ENCODE measurements around the gene CSNK1G2. TPM values are rescaled to one million over a fixed set of nuclear protein-coding genes. Genes with fewer than 3 reads are reported as not detected.

Gene CSNK1G2
- total RNA-seq, 8 experiments from 2014 or later, result 25.6 to 68.4 (median 49.8) TPM

GRCh38 chr19:1953441-1954094 lies 12.6 kb downstream of the CSNK1G2 start:
- H3K27ac ChIP-seq, result no peak overlapping the region
- WGBS, 10 experiments, result 60 to 100% (median 93%) methylated on average over 1 to 6 of the region's 32 CpGs; no CpG with 5 or more reads in 7 of the 10 experiments

GRCh38 chr19:1954532-1954933 lies 13.6 kb downstream of the CSNK1G2 start:
- Histone ChIP-seq H3K4me1 (replicated peaks in 1 of 2) (no peaks in the 10 kb centered on the region), H3K4me3 (no peak overlapping the region), H3K27ac (no peak overlapping the region)
- 100% methylated on average over 3 of the region's 15 CpGs; no CpG with 5 or more reads in 8 of the 10 experiments for WGBS, 10 experiments
- in situ Hi-C loops (cut with MboI; ENCODE audit: low pct_unique_long_range_greater_than_20kb in 2 of 9, low sequenced_read_pairs in 9 of 9, unreplicated experiment in 9 of 9), result no loop called here
- ATAC-seq (replicated peaks in 6 of 8), result peak in 4 of 8 experiments; percentile 10 to 59 (median 34)

More at GRCh38 chr19:1953441-1954094, 12.6 kb downstream of the CSNK1G2 start:
- in situ Hi-C loops (cut with MboI; ENCODE audit: low pct_unique_long_range_greater_than_20kb in 2 of 9, low sequenced_read_pairs in 9 of 9, unreplicated experiment in 9 of 9), result no loop called here
- H3K4me1 ChIP-seq (replicated peaks in 1 of 2), result no peaks in the 10 kb centered on the region
- no peak overlapping the region for H3K4me3 ChIP-seq
- no peak for ATAC-seq (replicated peaks in 6 of 8)

GRCh38 chr19:1955171-1956121 lies 14.5 kb downstream of the CSNK1G2 start:
- in situ Hi-C loops (cut with MboI; ENCODE audit: low pct_unique_long_range_greater_than_20kb in 2 of 9, low sequenced_read_pairs in 9 of 9, unreplicated experiment in 9 of 9), result no loop called here
- WGBS, 10 experiments, result 81 to 88% (median 82%) methylated on average over 4 to 5 of the region's 51 CpGs; no CpG with 5 or more reads in 7 of the 10 experiments
- H3K27ac ChIP-seq, result no peak overlapping the region
- no peaks in the 10 kb centered on the region for H3K4me1 ChIP-seq (replicated peaks in 1 of 2)
- no peak overlapping the region for H3K4me3 ChIP-seq
- ATAC-seq (replicated peaks in 6 of 8), result peak in 5 of 8 experiments; percentile 5 to 28 (median 21)

- 100% methylated on average over 2 of the region's 12 CpGs; no CpG with 5 or more reads in 9 of the 10 experiments for WGBS, 10 experiments
- in situ Hi-C loops (cut with MboI; ENCODE audit: low pct_unique_long_range_greater_than_20kb in 2 of 9, low sequenced_read_pairs in 9 of 9, unreplicated experiment in 9 of 9), result no loop called here
- Histone ChIP-seq H3K27ac (no peak overlapping the region), H3K4me3 (no peak overlapping the region), H3K4me1 (replicated peaks in 1 of 2) (no peaks in the 10 kb centered on the region)
- ATAC-seq (replicated peaks in 6 of 8), result no peak
Measured at GRCh38 chr19:1956122-1956494, 15.1 kb downstream of the CSNK1G2 start.

- ATAC-seq (replicated peaks in 6 of 8), result no peak
- WGBS, 10 experiments, result 60 to 100% (median 87%) methylated on average over 1 to 3 of the region's 28 CpGs; no CpG with 5 or more reads in 7 of the 10 experiments
- Histone ChIP-seq H3K4me1 (replicated peaks in 1 of 2) (no peaks in the 10 kb centered on the region), H3K27ac (no peak overlapping the region), H3K4me3 (no peak overlapping the region)
- in situ Hi-C loops (cut with MboI; ENCODE audit: low pct_unique_long_range_greater_than_20kb in 2 of 9, low sequenced_read_pairs in 9 of 9, unreplicated experiment in 9 of 9), result no loop called here
Measured at GRCh38 chr19:1956868-1957492, 16.0 kb downstream of the CSNK1G2 start.

- no peak overlapping the region for H3K27ac ChIP-seq
- peak in 2 of 8 experiments; percentile 9 to 21 for ATAC-seq (replicated peaks in 6 of 8)
- in situ Hi-C loops (cut with MboI; ENCODE audit: low pct_unique_long_range_greater_than_20kb in 2 of 9, low sequenced_read_pairs in 9 of 9, unreplicated experiment in 9 of 9), result no loop called here
- WGBS, 10 experiments, result 80 to 93% (median 87%) methylated on average over 2 to 3 of the region's 40 CpGs; no CpG with 5 or more reads in 7 of the 10 experiments
- H3K4me1 ChIP-seq (replicated peaks in 1 of 2), result no peaks in the 10 kb centered on the region
- no peak overlapping the region for H3K4me3 ChIP-seq
Measured at GRCh38 chr19:1957562-1958248, 16.7 kb downstream of the CSNK1G2 start.

GRCh38 chr19:1959928-1960589 lies 19.1 kb downstream of the CSNK1G2 start:
- no peak overlapping the region for H3K4me3 ChIP-seq
- no peak overlapping the region for H3K27ac ChIP-seq
- ATAC-seq (replicated peaks in 6 of 8), result peak in 1 of 8 experiments; percentile 2
- in situ Hi-C loops (cut with MboI; ENCODE audit: low pct_unique_long_range_greater_than_20kb in 2 of 9, low sequenced_read_pairs in 9 of 9, unreplicated experiment in 9 of 9), result no loop called here
- WGBS, 10 experiments, result 87 to 100% (median 100%) methylated on average over 1 to 7 of the region's 32 CpGs; no CpG with 5 or more reads in 4 of the 10 experiments
- H3K4me1 ChIP-seq (replicated peaks in 1 of 2), result no peaks in the 10 kb centered on the region

GRCh38 chr19:1961000-1961883 lies 20.3 kb downstream of the CSNK1G2 start:
- Histone ChIP-seq H3K4me3 (no peak overlapping the region), H3K27ac (no peak overlapping the region), H3K4me1 (replicated peaks in 1 of 2) (no peaks in the 10 kb centered on the region)
- peak in 2 of 8 experiments; percentile 10 to 11 for ATAC-seq (replicated peaks in 6 of 8)
- WGBS, 10 experiments, result 60 to 100% (median 90%) methylated on average over 1 to 10 of the region's 42 CpGs; no CpG with 5 or more reads in 2 of the 10 experiments
- in situ Hi-C loops (cut with MboI; ENCODE audit: low pct_unique_long_range_greater_than_20kb in 2 of 9, low sequenced_read_pairs in 9 of 9, unreplicated experiment in 9 of 9), result no loop called here

- Histone ChIP-seq H3K4me3 (no peak overlapping the region), H3K27ac (no peak overlapping the region), H3K4me1 (replicated peaks in 1 of 2) (no peaks in the 10 kb centered on the region)
- WGBS, 10 experiments, result 87 to 100% (median 100%) methylated on average over 1 to 12 of the region's 23 CpGs; no CpG with 5 or more reads in 5 of the 10 experiments
- in situ Hi-C loops (cut with MboI; ENCODE audit: low pct_unique_long_range_greater_than_20kb in 2 of 9, low sequenced_read_pairs in 9 of 9, unreplicated experiment in 9 of 9), result no loop called here
- ATAC-seq (replicated peaks in 6 of 8), result peak in 1 of 8 experiments; percentile 7
Measured at GRCh38 chr19:1962674-1963073, 21.7 kb downstream of the CSNK1G2 start.

GRCh38 chr19:1967087-1967608 lies 26.2 kb downstream of the CSNK1G2 start:
- Histone ChIP-seq H3K4me3 (no peak overlapping the region), H3K27ac (no peak overlapping the region), H3K4me1 (replicated peaks in 1 of 2) (no peaks in the 10 kb centered on the region)
- 69 to 100% (median 98%) methylated on average over 1 to 9 of the region's 26 CpGs; no CpG with 5 or more reads in 3 of the 10 experiments for WGBS, 10 experiments
- peak in 1 of 8 experiments; percentile 10 for ATAC-seq (replicated peaks in 6 of 8)
- in situ Hi-C loops (cut with MboI; ENCODE audit: low pct_unique_long_range_greater_than_20kb in 2 of 9, low sequenced_read_pairs in 9 of 9, unreplicated experiment in 9 of 9), result no loop called here

Measured in motor neuron (in vitro differentiated cells).